Measurements from ENCODE around the gene RTN3. TPM values are rescaled to one million over a fixed set of nuclear protein-coding genes. Genes with fewer than 3 reads are reported as not detected.

The RTN3 gene
- polyA plus RNA-seq, 1 donor from 2014 or later = 283 TPM

GRCh38 chr11:63760487-63761079, 79.3 kb downstream of the RTN3 start:
- no peaks in the 10 kb centered on the region for H3K36me3 ChIP-seq (ENCODE audit: insufficient read depth, low read length)
- peak overlapping the region; percentile 81 for H3K27ac ChIP-seq (ENCODE audit: low read length)
- no peaks in the 10 kb centered on the region for H3F3A ChIP-seq (ENCODE audit: insufficient read depth, low read length, poor library complexity, severe bottlenecking)
- H3K9me2 ChIP-seq (ENCODE audit: insufficient read depth, low read length) = no peaks in the 10 kb centered on the region
- no peaks in the 10 kb centered on the region for H3K9me3 ChIP-seq (ENCODE audit: low read length)
- H3K79me2 ChIP-seq (replicated peaks; ENCODE audit: insufficient read depth, low read length) = peaks cover 33% of the 10 kb centered on the region
- peaks cover 3% of the 10 kb centered on the region for H4K20me1 ChIP-seq (ENCODE audit: insufficient read depth)
- H3K4me3 ChIP-seq (ENCODE audit: low read length) = peak overlapping the region; percentile 70
- H3K9ac ChIP-seq (ENCODE audit: low read length) = peak overlapping the region; percentile 76
- no peak overlapping the region for H2AFZ ChIP-seq (ENCODE audit: low read depth, low read length)
- H3K27me3 ChIP-seq (ENCODE audit: insufficient read depth, low read depth, low read length) = no peaks in the 10 kb centered on the region
- TF ChIP-seq EP300 (conservative IDR thresholded peaks at IDR 0.05; ENCODE audit: poor library complexity, severe bottlenecking) = no peak
- TF ChIP-seq POLR2AphosphoS5 (IDR thresholded peaks at IDR 0.05) = no peak
- TF ChIP-seq RAD21 (conservative IDR thresholded peaks at IDR 0.05) = no peak
- TF ChIP-seq EZH2 (IDR thresholded peaks at IDR 0.05; ENCODE audit: borderline replicate concordance, insufficient read depth, low read length, poor library complexity, severe bottlenecking) = no peak
- TF ChIP-seq CTCF (IDR thresholded peaks at IDR 0.05; ENCODE audit: poor library complexity, severe bottlenecking) = no peak
- no peak for TF ChIP-seq SMC3 (conservative IDR thresholded peaks at IDR 0.05; ENCODE audit: poor library complexity)
- no peak for TF ChIP-seq MXI1 (conservative IDR thresholded peaks at IDR 0.05; ENCODE audit: poor library complexity, severe bottlenecking)
- TF ChIP-seq, protein P1, sequence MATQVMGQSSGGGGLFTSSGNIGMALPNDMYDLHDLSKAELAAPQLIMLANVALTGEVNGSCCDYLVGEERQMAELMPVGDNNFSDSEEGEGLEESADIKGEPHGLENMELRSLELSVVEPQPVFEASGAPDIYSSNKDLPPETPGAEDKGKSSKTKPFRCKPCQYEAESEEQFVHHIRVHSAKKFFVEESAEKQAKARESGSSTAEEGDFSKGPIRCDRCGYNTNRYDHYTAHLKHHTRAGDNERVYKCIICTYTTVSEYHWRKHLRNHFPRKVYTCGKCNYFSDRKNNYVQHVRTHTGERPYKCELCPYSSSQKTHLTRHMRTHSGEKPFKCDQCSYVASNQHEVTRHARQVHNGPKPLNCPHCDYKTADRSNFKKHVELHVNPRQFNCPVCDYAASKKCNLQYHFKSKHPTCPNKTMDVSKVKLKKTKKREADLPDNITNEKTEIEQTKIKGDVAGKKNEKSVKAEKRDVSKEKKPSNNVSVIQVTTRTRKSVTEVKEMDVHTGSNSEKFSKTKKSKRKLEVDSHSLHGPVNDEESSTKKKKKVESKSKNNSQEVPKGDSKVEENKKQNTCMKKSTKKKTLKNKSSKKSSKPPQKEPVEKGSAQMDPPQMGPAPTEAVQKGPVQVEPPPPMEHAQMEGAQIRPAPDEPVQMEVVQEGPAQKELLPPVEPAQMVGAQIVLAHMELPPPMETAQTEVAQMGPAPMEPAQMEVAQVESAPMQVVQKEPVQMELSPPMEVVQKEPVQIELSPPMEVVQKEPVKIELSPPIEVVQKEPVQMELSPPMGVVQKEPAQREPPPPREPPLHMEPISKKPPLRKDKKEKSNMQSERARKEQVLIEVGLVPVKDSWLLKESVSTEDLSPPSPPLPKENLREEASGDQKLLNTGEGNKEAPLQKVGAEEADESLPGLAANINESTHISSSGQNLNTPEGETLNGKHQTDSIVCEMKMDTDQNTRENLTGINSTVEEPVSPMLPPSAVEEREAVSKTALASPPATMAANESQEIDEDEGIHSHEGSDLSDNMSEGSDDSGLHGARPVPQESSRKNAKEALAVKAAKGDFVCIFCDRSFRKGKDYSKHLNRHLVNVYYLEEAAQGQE (IDR thresholded peaks at IDR 0.05; ENCODE audit: borderline replicate concordance) = no peak
- no peak for TF ChIP-seq TAF1 (IDR thresholded peaks at IDR 0.05; ENCODE audit: low read depth)
- H3K4me2 ChIP-seq (ENCODE audit: low read length) = peak overlapping the region; percentile 92

- Histone ChIP-seq H3K27me3 (ENCODE audit: insufficient read depth, low read depth, low read length) (no peaks in the 10 kb centered on the region), H3K9me3 (ENCODE audit: low read length) (no peaks in the 10 kb centered on the region), H2AFZ (ENCODE audit: low read depth, low read length) (no peak overlapping the region), H3K36me3 (ENCODE audit: insufficient read depth, low read length) (no peaks in the 10 kb centered on the region), H3K4me3 (ENCODE audit: low read length) (peak overlapping the region; percentile 70), H3K27ac (ENCODE audit: low read length) (peak overlapping the region; percentile 81), H3K9me2 (ENCODE audit: insufficient read depth, low read length) (no peaks in the 10 kb centered on the region), H3K79me2 (replicated peaks; ENCODE audit: insufficient read depth, low read length) (peaks cover 39% of the 10 kb centered on the region), H3K9ac (ENCODE audit: low read length) (peak overlapping the region; percentile 76), H4K20me1 (ENCODE audit: insufficient read depth) (peaks cover 3% of the 10 kb centered on the region), H3F3A (ENCODE audit: insufficient read depth, low read length, poor library complexity, severe bottlenecking) (no peaks in the 10 kb centered on the region), H3K4me2 (ENCODE audit: low read length) (peak overlapping the region; percentile 92)
- TF ChIP-seq MXI1 (conservative IDR thresholded peaks at IDR 0.05; ENCODE audit: poor library complexity, severe bottlenecking) (no peak), EZH2 (IDR thresholded peaks at IDR 0.05; ENCODE audit: borderline replicate concordance, insufficient read depth, low read length, poor library complexity, severe bottlenecking) (no peak), CTCF (IDR thresholded peaks at IDR 0.05; ENCODE audit: poor library complexity, severe bottlenecking) (no peak), POLR2AphosphoS5 (IDR thresholded peaks at IDR 0.05) (peak; percentile 37), RAD21 (conservative IDR thresholded peaks at IDR 0.05) (no peak), EP300 (conservative IDR thresholded peaks at IDR 0.05; ENCODE audit: poor library complexity, severe bottlenecking) (no peak), SMC3 (conservative IDR thresholded peaks at IDR 0.05; ENCODE audit: poor library complexity) (no peak), TAF1 (IDR thresholded peaks at IDR 0.05; ENCODE audit: low read depth) (no peak)
- TF ChIP-seq, protein P1 (IDR thresholded peaks at IDR 0.05; ENCODE audit: borderline replicate concordance) = peak; percentile 6
Measured at GRCh38 chr11:63761188-63761587, 79.9 kb downstream of the RTN3 start.

Data from neural cell (in vitro differentiated cells).